Dermis lymphatic vessel endothelial cell (primary cell): ENCODE measurements around the gene CENPT. TPM values are rescaled to one million over a fixed set of nuclear protein-coding genes. Genes with fewer than 3 reads are reported as not detected.

Experiments
- total RNA-seq: library from RNA; depleted of rRNA; stranded (reverse); fragments of >200 nt; gene quantifications from 2 replicates; pipeline ENCODE4 v1.2.1, GENCODE V29; 2014

CENPT gene
- total RNA-seq, result 16.4 and 16.6 TPM in 2 replicates

GRCh38 chr16:67847064-67847861 is at the start of gene CENPT:
Gene CENPT (minus strand): TSS chr16:67847693. CDS start chr16:67833859, 13,834 bp downstream.

GRCh38 chr16:67892899-67893742 is 45.6 kb upstream of the CENPT start, which contains the start of gene PSKH1:
Gene PSKH1 (plus strand): TSS chr16:67893254. CDS start chr16:67908750, 15,496 bp downstream.

GRCh38 chr16:67884684-67885083 is 37.2 kb upstream of the CENPT start, which contains the start of gene NRN1L:
Gene NRN1L (plus strand): TSS chr16:67884885. CDS start chr16:67884904, 19 bp downstream.

GRCh38 chr16:67872631-67873434 is 25.3 kb upstream of the CENPT start, which contains the start of gene EDC4:
Gene EDC4 (plus strand): TSS chr16:67873052. CDS start chr16:67873262, 210 bp downstream.

GRCh38 chr16:67846320-67847063 is 1.0 kb downstream of the CENPT start, which contains the start of gene NUTF2:
Gene NUTF2 (plus strand): TSS chr16:67846933. CDS start chr16:67865131, 18,198 bp downstream.

GRCh38 chr16:67841816-67842508 is 5.5 kb downstream of the CENPT start, which contains the start of gene THAP11:
Gene THAP11 (plus strand): TSS chr16:67842320. CDS start chr16:67842555, 235 bp downstream.

GRCh38 chr16:67806428-67807147 is 40.9 kb downstream of the CENPT start, which contains the start of the genes RANBP10 and TSNAXIP1:
Gene RANBP10 (minus strand): TSS chr16:67806560. CDS start chr16:67806536, 24 bp downstream.
Gene TSNAXIP1 (plus strand): TSS chr16:67806889. CDS start chr16:67807150, 261 bp downstream.

Other genes with a start within 250 kb of the CENPT start
- gene CARMIL2, start 202.5 kb downstream of the CENPT start, total RNA-seq, result 0.17 and 0.33 TPM in 2 replicates
- gene ACD, start 187.4 kb downstream of the CENPT start, total RNA-seq, result 7.2 and 10.4 TPM in 2 replicates
- gene PARD6A, start 186.7 kb downstream of the CENPT start, total RNA-seq, result 1.5 and 2.8 TPM in 2 replicates
- 10.7 and 11.7 TPM in 2 replicates for gene ENKD1, start 180.9 kb downstream of the CENPT start, total RNA-seq
- 3.3 and 3.8 TPM in 2 replicates for gene C16orf86, start 180.9 kb downstream of the CENPT start, total RNA-seq
- 63.6 and 72.4 TPM in 2 replicates for gene GFOD2, start 128.4 kb downstream of the CENPT start, total RNA-seq
- 7.0 and 7.9 TPM in 2 replicates for gene RANBP10, start 41.1 kb downstream of the CENPT start, total RNA-seq
- gene TSNAXIP1, start 40.8 kb downstream of the CENPT start, total RNA-seq, result 0.26 and 0.76 TPM in 2 replicates
- 34.5 and 38.6 TPM in 2 replicates for gene THAP11, start 5.4 kb downstream of the CENPT start, total RNA-seq
- gene NUTF2, start 760 bp downstream of the CENPT start, total RNA-seq, result 161 and 190 TPM in 2 replicates
- 43.3 and 46.4 TPM in 2 replicates for gene EDC4, start 25.4 kb upstream of the CENPT start, total RNA-seq
- gene NRN1L, start 37.2 kb upstream of the CENPT start, total RNA-seq, result 0.22 TPM in 1 of 2 replicates, not detected in the other
- 13.3 and 14.9 TPM in 2 replicates for gene PSKH1, start 45.6 kb upstream of the CENPT start, total RNA-seq
- gene CTRL, start 84.2 kb upstream of the CENPT start, total RNA-seq, result 0.26 and 0.33 TPM in 2 replicates
- 70.5 and 98.4 TPM in 2 replicates for gene PSMB10, start 89.2 kb upstream of the CENPT start, total RNA-seq
- 2.8 and 3.0 TPM in 2 replicates for gene LCAT, start 96.4 kb upstream of the CENPT start, total RNA-seq
- 55.5 and 80.1 TPM in 2 replicates for gene SLC12A4, start 120.9 kb upstream of the CENPT start, total RNA-seq
- gene DPEP3, start 132.8 kb upstream of the CENPT start, total RNA-seq, result 0.09 and 0.11 TPM in 2 replicates
- gene DPEP2, start 151.8 kb upstream of the CENPT start, total RNA-seq, result 15.0 and 30.2 TPM in 2 replicates
- gene DPEP2NB, start 168.2 kb upstream of the CENPT start, total RNA-seq, result 0.09 and 0.11 TPM in 2 replicates
- 23.5 and 25.4 TPM in 2 replicates for gene DDX28, start 175.5 kb upstream of the CENPT start, total RNA-seq
- 20.9 and 23.5 TPM in 2 replicates for gene DUS2, start 175.6 kb upstream of the CENPT start, total RNA-seq
- gene NFATC3, start 237.7 kb upstream of the CENPT start, total RNA-seq, result 19.5 and 29.1 TPM in 2 replicates